ENCODE measurements around the gene MAP3K15.
"Not testable (repeated sequence)": the region's sequence is repeated elsewhere in the genome, so short reads cannot be mapped to it uniquely, and the experiment has no call there.

The MAP3K15 gene

DNA sequence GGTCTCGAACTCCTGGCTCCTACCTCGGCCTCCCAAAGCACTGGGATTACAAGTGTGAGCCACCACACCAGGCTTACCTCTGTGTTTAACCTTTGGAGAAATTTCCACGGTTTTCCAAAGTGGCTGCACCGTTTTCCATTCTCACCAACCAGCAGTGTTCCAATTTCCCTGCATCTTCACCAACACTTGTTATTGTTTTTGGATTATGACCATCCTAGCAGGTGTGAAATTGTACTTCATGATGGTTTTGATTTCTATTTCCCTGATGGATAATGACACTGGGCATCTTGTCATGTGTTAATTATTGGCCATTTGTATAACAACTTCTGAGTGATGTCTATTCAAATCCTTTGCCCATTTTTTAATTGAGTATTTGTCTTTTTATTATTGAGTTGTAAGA lies 2.7 kb upstream of the MAP3K15 start:
- DNase-seq, result no peak

DNA sequence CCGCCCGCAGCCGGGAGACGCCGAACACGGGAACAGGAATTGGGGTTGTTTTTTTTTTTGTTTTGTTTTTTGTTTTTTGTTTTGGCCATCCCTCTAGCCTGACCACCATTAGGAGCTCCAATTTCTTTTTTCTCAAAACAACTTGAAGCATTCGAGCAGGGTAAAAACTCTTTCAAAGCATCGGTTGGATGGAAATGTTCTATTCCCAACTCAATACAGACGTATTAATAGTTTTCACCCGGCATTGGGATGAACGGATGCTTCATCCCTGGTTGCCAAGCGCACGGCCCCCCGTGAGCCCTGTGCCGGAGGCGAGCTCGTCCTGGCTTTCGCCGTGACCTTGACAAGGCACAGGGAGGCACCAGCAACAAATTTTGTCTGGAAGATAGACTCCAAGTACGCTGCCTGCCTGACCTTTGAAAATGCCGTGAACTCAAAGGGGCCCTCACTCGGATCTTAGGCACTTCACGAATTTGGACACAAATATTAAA lies 352 bp upstream of the MAP3K15 start:
- no peak for DNase-seq

DNA sequence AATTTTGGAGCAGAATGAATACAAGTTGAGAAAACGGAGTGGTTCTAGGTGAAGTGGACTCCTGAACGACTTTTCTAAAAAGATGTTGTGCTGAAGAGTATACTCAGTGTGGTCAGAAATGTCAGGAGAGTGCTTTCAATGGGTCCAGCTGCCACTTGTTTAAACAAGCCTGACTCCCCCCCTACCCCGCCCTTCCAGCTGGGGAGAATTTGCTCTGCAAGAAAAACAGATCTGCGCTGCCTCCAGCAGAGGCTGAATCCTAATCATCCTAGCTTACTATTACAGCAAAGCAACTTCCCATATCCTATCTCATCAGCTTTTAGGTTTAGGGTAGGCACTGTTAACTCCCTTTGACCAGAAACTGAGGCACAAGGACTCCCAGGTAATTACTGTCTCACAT lies 1.9 kb downstream of the MAP3K15 start:
- DNase-seq, result no peak

- no peak for DNase-seq
These were observed 2.3 kb downstream of the MAP3K15 start for GRCh38 chrX:19512961-19513360.

- no peak for DNase-seq
These were observed 2.9 kb downstream of the MAP3K15 start for GRCh38 chrX:19512359-19512758.

GRCh38 chrX:19511796-19512195 lies 3.5 kb downstream of the MAP3K15 start:
- DNase-seq, result not testable (repeated sequence)

GRCh38 chrX:19496711-19497110 lies 18.6 kb downstream of the MAP3K15 start:
- no peak for DNase-seq

DNA sequence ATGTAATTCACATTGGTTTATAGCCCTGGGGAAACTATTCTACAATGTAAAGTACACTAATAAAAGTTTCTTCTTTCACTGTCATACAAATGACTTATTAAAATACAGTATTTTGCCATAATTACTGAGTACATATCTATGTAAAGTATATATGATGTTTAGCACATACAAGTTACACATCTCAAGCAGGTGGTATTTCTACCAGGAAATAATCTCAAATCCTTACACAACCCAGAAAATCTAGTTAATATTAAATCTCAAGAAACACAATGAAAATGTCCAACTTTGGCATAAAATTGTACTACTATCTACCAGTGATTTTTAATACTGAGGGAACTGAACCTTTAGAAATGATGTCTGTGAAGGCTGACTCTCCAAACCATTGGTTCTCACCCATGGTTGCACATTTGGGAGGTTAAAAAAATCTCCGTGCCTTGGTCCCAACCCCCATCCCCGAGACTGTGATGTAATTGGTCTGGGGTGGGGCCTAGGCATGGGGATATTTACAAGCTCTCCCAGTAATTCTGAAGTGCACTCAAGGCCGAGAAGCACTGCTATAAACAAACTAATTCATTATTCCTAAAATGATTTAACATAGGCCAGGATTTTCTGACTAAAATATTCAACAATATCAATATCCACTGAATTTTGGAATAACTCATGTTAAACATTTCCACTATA lies 27.6 kb downstream of the MAP3K15 start:
- DNase-seq, result no peak

GRCh38 chrX:19479458-19479857 lies 35.9 kb downstream of the MAP3K15 start:
- DNase-seq, result no peak

DNA sequence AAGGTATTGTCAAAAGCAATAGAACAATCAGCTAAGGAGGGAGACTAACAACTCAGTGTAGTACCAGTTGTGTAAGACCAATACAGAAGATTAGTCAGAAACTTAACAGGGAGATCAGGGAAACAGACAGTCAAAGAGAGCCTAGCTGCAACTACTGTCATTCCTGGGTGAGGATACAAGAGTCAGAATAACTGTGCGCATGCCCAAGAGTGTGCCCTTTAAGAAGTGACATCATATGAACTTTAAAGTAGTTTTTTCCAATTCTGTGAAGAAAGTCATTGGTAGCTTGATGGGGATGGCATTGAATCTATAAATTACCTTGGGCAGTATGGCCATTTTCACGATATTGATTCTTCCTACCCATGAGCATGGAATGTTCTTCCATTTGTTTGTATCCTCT lies 46.9 kb downstream of the MAP3K15 start:
- DNase-seq, result not testable (repeated sequence)

- no peak for DNase-seq
These were observed 52.4 kb downstream of the MAP3K15 start for GRCh38 chrX:19462879-19463278.

GRCh38 chrX:19462231-19462630 lies 53.1 kb downstream of the MAP3K15 start:
- no peak for DNase-seq

DNA sequence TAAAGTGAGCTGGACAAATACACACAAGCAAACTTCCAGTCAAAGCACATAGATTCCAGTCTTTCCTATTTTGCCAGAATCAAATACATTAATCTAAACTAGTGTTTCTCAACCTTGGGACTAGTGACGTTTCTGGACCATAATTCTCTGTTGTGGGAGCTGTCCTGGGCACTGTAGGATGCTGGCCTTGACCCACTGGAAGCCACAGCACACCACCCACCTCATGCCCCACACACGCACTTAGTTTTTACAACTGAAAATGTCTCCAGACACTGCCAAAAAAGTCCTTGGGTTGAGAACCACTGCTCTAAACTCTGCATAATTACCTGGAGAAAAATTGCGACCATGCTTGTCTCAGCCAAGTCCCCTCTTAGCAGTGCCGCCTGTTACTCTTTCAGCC lies 57.6 kb downstream of the MAP3K15 start:
- no peak for DNase-seq

- no peak for DNase-seq
These were observed 67.2 kb downstream of the MAP3K15 start for GRCh38 chrX:19448077-19448476.

- no peak for DNase-seq
These were observed 68.9 kb downstream of the MAP3K15 start for GRCh38 chrX:19446397-19446796.

DNA sequence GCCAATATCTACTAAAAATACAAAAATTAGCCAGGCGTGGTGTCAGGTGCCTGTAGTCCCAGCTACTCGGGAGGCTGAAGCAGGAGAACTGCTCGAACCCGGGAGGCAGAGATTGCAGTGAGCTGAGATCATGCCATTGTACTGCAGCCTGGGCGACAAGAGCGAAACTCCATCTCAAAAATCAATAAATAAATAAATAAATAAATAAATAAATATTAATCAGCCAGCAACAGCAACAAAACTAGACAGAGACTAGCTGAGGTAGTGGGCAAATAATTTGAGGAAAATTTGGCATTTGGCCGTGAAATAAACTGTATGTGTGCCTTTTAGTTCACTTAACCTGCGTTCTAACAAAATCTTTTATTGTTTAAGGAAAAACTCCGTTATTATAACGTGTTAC lies 69.5 kb downstream of the MAP3K15 start:
- not testable (repeated sequence) for DNase-seq

DNA sequence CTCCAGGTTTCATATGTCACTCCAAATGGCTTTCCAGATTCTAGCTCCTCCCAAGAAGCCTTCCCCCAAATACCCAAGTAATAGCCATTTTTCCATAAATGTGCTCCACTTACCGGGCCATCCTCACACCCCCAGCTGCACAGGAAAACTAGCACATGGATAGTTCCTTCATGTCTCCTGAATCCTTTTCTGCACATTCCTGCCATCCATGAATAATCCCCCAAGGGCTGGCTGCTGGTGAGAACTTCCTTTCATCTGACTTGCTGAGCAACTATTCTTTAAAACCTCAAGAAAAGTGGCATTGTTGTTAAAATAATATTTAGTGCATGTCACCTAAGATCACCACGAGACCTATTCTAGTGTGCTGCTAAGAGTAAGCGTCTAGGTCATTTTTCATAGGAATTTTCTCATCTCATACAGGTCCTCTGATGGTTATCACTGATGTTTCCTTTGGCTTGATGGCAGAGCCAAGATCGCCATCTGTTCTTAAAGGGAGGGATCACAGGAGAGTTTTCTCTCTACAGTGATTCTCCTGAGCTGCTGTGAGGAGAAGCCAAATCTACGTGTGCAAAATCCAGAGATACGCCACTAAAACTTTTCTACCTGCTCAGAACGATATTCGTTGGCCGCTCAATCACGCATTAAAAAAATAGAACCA lies 71.3 kb downstream of the MAP3K15 start:
- DNase-seq, result no peak

DNA sequence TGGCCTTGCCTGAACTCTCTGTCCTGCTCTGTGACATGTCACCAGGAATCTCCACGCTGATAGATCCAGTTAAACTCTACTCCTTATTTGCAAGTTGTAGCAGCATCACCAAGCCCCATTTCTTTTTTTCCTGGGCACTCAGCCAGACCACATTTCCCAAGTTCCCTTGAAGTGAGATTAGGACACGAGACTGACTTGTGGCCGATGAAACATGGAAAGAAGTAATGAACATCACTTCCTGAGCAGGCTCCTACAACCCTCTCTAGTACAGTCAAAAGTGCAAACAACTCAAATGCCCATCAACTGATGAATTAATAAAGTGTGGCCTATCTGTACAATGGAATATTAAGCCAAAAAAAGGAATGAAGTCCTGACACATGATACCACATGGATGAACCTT lies 74.6 kb downstream of the MAP3K15 start:
- DNase-seq, result peak; percentile 15

DNA sequence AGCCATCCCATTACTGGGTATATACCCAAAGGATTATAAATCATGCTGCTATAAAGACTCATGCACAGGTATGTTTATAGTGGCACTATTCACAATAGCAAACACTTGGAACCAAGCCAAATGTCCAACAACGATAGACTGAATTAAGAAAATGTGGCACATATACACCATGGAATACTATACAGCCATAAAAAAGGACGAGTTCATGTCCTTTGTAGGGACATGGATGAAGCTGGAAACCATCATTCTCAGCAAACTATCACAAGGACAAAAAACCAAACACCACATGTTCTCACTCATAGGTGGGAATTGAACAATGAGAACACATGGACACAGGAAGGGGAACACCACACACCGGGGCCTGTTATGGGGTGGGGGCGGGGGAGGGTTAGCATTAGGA lies 92.6 kb downstream of the MAP3K15 start:
- DNase-seq, result not testable (repeated sequence)

DNA sequence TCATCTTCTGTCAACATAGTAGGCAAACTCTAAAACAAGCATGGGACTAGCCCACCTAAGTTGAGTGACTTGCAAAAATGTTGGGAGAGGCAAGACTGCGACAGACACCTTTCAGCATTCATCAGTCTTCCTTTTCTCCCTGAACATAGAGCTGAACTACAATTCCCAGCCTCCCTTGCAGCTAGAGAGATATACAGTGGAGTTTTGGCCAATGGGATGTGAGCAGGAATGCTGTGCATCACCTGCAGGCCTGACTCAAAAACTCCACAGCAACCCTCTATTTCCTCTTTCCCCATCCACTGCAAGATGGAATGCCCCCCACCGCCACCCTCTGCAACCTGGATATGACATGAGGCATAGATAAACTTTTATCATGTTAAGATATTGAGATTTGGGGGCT lies 105.0 kb downstream of the MAP3K15 start:
- no peak for DNase-seq

- DNase-seq, result no peak
These were observed 111.6 kb downstream of the MAP3K15 start for GRCh38 chrX:19403696-19404095.

- no peak for DNase-seq
These were observed 122.6 kb downstream of the MAP3K15 start for GRCh38 chrX:19392703-19393102.

DNA sequence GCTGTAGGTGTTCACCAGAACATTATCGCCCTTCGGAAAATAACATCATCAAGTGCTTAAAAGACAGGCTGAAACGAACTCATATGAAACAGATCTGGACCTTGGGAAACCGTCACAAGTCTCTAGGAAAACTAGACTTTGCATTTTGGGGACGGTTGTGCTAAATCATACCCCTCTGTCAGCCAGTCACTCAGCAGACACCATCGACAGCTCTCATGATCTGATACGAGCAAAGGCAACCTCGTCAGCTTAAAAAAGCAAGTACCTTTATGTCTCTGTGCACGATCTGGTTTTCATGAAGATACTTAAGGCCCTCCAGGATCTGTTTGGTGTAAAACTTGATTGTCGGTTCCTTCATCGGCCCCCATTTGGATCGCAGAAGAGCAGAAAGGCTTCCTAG lies 123.2 kb downstream of the MAP3K15 start:
- DNase-seq, result no peak

DNA sequence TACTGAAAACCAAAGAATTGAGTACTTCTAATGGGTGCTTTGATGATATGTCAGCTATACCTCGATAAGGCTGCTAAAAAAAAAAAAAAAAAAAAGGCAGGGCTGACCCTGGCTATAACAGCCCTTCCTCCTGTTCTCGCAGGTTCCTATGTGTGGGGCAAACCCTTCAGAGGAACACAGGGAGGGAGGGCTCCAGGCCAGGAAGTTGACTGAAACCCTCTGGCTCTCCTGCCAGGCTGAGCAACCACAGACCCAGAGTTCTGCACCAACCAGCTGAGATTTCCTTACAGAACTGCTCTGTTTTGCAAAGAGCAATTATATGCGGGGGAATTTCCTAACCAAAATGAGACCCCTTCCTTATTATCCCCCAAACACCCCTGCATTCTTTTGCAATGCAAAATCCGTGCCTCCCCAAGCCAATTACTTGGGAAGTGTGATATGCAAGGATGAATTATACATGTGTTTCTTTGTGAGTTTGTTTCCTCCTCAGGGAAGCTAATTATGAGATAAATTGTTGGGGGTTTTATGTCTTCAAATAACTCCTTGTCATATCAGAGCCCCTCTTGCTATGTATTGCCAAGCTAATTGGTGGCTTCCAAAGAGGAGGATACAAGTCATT lies 126.0 kb downstream of the MAP3K15 start:
- no peak for DNase-seq

Measured in OCI-M1 (cell line).